ENCODE results near the gene IDH3G.
A peak's percentile ranks its signal among the peaks of the same experiment; 100 is the strongest.
"Not testable (repeated sequence)": the region's sequence is repeated elsewhere in the genome, so short reads cannot be mapped to it uniquely, and the experiment has no call there.

Gene IDH3G

DNA sequence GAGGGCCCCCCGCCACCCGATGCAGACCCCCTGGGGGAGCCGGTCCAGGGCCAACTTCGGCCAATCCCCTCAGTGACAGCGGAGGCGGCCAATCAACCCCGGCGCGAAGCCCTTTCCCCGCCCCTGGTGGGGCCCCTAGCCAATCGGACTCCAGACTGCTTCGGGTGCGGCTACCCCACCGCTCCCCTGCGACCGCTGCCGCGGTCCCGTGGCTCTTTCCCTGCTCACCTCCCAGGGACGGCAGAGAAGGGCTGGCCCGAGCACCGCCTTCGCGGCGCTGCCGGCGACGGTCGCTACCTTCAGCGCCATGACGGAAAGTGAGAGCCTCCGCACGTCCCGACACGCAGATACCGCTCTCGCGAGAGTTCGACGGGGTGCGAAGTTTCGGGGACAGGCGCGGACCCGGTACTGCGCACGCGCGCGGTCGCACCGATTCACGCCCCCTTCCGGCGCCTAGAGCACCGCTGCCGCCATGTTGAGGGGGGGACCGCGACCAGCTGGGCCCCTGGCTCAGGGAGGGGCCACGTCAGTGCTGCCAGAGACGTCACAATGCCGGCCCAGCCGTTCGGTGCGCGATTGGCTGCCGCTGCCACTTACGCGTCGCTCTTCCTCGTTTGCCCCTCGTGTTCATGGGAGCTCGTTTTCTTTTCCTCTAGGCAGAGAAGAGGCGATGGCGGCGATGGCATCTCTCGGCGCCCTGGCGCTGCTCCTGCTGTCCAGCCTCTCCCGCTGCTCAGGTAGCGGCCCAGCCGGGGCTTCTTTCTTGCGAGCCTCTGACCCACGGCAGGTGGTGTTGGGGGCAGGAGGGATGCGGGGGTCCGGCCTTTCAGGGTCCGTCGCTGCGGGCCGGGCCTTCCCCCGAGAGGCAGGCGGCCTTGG is at the start of gene IDH3G, which contains the start of gene SSR4:
Gene IDH3G, minus strand, starts transcription at position 358 of the 879 bp plus-strand sequence. Its CDS starts 49 bp downstream, at position 309.
Gene SSR4, plus strand, starts transcription at position 651 of the 879 bp plus-strand sequence. Its CDS starts 20 bp downstream, at position 671.
- peak; percentile 95 for DNase-seq

DNA sequence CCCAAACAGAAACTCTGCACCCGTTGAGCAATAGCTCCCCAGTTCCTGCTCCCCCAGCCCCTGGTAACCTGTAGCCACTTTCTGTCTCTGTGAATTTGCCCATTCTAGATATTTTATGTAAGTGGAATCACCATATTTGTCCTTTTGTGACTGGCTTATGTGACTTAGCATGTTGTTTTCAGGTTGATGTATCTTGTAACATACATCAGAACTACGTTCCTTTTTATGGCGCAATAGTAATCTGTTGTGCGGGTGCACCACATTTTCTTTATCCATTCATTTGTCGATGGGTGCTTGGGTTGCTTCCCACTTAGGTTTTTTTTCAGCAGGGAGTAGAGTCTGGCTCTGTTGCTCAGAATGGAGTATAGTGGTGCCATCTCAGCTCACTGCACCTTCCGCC is 42.7 kb upstream of the IDH3G start:
- DNase-seq: no peak

DNA sequence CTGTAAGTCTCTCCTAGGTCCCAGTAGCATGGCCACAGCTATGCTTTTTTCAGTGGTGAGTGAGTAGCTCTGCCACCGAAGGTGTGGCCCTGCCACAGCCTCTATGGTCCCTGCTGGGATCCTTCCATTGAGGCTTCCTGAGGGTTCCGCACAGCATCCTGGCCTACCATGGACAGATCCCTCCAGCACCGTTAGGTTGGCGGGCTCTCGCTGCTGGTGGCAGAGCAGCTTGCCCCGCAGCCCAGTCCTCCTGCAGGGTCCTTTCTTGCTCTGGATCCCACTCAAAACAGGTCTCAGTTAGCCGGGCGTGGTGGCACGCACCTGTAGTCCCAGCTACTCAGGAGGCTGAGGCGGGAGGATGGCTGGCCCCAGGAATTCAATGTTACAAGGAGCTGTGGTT is 38.6 kb upstream of the IDH3G start:
- peak; percentile 56 for DNase-seq

DNA sequence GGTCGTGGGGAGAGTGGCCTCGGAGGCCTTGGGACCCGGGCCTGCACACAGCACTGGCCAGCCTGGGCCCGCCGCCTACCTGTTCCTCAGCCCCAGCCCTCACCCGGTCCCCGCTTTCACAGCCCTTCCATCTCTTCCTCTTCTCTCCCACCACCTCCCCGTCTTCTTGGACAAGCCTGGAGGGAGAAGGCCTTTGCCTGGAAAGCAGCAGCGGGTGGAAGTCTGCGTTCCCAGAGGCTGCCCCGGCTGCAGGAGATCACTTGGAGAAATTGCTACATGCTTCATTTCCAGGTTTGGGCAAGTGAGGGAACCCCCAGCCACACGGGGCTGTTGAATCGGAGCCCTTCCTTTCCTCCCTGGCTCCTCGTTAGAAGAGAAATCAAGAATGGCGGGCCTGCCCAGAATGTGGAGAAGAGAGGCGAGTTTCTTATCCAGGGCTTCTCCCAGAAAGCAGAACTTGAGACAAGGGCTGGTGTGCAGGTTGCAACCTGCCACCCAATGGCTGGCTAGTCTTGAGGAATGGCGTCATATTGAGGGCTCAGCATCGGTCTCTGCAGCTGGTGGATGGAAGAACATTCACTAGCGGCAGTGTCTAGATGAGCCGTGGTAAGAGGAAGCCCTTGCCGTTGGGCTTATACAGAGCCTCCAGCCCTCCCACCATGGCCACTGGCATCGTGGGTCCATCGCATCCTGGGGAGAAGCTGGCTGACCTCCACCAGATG is 37.4 kb upstream of the IDH3G start:
- DNase-seq: no peak

DNA sequence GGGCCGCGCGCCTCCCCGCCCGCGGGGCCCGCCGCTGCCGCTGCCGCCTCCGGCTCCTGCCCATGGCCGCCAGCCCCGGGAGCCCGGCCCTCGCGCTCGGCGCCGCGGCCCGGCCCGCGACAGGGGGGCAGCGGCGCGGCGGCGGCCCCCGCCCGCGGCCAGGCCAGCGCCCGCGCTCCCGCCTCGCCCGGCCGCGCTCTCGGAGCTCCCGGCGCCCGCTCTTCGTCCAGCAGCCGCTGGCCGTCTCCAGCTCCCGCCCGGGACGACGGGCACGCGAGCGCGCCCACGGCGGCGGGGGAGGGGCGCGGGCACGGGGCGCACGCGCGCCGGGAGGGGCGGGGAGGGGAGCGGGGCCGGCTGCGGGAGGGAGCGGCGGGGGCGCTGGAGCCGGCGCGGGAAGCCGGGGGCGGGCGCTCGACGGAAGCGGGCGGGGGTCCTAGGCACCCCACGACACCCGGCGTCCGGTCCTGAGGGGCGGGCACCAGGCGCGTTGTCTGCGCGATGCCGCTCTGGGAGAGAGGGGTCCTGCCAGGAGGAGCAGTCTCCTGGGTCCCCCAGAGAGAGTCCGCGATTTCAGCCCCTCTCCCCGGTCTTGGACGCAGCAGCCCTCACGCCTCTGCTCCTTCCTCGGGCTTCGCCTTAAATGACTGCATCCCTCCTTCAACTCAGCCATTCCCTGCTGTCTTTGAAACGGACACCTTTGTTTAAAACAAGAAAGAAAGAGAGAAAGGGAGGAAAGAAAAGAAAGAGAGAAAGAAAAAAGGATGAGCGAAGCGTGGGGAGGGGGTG is 36.7 kb upstream of the IDH3G start:
- DNase-seq: no peak

DNA sequence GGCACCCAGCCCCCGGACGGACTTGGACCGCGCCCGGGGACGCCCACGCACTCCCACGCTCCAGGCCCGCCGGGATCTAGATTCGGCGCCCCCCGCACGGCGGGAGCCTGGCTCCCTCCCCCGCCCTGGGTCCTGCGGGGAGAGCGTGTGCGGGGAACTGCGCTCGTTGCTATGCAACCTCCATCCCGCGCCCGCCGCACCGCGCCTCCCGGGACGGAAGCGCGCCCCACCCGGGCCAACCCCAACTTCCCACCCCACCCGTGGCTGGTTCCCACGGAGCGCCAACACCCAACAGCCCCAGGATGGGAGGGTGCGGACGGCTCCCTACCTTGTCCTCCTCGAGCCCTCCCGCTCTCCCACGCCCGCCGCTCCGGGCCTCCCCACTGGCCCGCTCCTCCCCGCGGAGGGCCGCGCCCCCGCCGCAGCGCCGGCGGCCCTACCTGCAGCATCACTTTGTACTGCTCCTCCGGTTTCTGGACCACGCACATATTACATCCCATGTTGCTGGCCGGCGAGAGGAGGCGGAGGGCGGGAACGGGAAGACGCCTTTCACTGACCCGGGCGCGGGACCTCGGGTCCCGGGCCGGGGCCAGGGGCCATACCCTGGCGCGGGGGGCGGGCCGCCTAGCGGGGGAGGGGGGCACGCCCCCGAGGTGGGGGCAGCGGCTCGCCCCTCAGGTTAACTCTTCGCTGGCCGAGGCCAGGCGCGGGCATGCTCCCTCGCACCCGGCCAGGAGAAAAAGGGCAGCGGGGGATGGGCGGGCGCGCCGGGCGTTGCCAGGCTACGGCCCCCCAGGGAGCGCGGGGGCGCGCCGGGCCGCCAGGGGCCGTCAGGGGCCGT is 35.8 kb upstream of the IDH3G start, which contains the start of gene PDZD4:
Gene PDZD4, minus strand, starts transcription at position 746 of the 841 bp plus-strand sequence. Its CDS starts 246 bp downstream, at position 500.
- DNase-seq: peak; percentile 54

DNA sequence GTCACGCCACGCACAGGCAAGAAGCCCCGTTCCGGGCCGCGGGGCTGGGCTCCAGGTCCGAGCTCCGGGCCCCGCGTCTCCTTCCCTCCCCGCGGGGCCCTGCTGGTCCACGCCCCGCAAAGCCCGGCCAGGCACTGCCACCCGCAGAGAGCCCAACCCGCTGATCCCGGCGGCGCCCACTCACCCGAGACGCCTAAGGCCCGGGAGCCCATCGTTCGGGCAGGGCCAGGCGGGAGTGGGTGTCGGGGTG is 35.3 kb upstream of the IDH3G start:
- no peak for DNase-seq

DNA sequence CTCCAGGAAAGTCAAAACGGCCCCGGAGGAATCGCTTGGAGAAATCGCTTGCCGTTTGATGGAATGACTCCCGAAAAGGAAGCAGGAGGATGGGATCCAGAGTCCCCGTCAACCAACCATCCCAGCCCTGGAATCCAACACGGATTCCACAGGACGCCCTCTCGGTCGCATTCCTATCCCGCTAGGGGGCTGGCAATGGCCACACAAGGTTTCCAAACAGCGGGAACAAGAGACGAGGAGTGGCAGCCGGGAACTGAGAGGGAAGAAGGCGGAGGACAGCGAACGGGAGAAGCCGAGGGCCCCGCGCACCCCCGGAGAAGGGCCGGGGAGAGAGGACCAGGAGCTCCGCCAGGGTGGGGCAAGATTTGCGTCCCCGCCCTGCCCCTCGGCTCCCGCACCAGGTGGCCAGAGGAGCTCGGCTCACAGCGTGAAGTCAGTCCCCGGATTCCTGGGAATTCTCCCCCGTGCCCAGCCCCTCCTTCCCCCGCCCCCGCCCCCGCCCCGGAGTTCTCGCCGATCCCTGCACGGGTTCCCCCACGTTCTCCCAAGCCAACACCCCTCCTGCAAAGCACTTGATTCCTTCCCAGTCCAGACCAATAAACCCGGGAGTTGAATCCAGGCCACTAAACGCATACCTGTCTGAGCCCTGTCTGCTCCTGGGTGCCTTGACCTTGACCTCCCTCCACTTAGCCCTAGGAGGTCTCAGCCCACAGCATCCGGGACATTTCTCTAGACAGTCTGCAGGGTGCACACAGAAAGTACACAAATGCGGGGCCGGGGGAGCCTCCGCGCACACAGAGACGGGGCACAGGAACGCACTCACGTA is 34.8 kb upstream of the IDH3G start:
- DNase-seq: peak; percentile 77

DNA sequence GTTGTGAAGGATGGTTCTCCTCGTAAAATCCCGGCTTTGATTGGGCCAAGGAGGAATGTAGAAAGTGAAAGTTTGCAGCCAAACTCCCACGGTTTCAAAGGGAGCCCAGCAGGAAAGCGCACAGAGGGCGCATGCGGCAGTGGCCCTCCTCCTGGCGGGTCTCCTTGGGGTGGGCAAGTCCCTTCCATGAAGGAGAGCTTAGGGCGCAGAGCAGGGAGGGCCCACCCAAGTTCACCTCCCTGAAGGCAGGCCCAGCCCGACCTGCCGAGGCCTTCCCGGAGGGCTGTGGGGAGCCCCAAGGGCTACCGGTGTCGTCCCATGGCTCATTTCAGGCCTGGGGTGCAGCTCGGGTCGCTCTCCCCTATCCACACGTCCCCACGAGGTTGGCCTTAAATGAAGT is 34.1 kb upstream of the IDH3G start:
- no peak for DNase-seq

DNA sequence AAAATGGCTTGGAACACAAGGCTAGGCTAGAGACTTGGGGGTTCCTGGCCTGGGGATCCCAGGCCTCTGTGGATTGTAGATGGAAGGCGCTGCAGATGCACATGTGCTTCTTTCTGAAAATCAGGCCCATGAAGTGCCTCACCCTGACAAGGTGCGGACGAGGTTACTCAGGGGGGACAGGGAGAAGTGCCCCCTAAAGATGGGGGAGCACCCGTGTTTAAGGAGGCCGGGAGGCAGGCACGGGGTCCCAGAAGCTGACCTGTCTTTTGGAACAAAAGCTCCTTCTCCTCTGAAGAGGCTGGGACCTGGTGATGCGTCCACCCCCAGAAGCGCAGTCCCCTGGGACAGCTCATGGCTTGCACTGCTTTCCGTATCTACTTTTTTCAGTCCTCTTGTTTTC is 33.7 kb upstream of the IDH3G start:
- no peak for DNase-seq

DNA sequence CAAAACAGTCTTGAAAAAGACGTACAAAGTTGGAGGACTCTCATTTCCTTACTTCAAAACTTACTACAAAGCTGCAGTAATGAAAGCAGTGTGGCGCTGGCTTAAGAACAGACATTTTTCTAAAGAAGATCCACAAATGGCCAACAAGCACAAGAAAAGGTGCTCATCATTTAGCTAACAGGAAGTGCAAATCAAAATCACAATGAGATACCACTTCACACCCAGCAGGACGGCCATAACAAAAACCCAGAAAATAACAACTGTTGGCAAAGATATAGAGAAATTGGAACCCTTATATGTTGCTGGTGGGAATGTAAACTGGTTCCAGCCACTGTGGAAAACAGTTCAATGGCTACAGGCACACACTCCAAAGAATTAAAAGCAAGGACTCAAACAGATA is 32.8 kb upstream of the IDH3G start:
- DNase-seq: no peak

DNA sequence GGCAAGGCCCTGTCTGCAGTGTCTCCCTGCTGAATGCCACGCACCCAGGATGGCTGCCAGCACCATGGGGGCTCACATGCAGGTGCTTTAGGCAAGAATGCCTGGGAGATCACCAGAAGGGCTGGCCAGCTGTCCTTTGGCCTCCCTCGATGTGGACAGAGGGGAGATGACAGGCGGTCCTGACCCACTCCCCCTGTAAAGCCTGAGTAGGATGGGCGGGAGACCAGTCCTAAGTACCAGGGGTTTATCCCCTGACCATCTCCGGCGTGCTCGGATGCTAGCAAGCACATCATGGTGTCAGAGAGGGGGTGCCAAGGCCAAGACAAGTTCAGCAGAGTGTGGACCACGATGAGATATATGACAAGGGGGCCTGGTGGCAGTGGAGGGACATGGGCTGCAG is 30.9 kb upstream of the IDH3G start:
- no peak for DNase-seq

DNA sequence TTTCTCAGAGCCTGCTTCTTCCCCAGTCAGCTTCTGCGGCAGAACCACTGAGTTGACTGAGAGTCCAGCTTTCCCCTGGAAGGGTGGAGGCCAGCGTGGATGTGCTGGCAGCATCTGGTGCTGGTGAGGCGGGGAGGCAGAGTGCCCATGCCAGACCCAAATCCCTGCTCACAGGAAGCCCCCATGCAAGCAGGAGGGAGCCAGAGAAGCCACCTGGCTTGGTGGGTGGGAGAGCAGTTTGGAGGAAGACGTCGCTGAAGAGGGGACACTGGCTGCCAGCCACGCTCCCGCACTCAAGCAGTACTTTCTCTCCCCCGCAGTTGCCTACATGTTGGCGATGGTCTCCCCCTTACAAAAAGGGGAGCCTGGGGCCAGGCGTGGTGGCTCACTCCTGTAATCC is 30.2 kb upstream of the IDH3G start:
- no peak for DNase-seq

DNA sequence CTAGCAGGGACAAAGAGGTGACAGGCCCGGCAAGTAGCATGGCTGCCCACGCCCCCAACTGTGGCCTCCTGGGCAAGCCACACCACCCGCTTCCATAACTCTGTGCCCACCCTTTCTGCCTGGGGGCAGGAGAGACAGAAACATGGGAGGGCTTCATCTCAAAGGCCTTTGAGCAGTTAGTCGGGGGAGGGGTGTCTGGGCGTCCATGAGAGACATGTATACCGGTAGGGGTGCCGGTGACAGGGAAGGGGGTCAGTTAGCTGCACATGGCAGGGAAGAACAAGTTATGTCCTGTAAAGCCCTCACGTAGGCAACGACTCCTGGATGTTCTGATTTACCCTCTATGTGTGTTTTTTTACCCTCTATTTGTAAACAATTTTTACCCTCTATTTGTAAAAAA is 26.9 kb upstream of the IDH3G start:
- DNase-seq: no peak

DNA sequence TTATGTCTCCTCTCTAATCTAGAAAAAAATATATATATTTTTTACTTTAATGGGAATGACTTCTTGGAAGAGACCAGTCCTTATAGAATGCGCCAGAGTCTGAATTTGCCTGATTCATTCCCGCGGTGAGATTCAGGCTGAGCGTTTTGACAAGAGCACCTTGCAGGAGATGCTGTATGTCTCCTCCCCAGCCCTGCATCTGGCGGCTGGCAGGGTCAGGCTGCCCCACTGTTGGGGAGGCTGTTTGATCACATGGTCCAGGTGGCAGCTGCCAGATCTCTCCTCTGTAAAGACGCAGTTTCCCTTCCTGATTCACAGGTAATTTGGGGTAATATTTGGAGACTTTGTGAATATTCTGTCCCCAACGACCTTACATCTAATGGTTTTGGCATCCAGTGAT is 26.4 kb upstream of the IDH3G start:
- no peak for DNase-seq

DNA sequence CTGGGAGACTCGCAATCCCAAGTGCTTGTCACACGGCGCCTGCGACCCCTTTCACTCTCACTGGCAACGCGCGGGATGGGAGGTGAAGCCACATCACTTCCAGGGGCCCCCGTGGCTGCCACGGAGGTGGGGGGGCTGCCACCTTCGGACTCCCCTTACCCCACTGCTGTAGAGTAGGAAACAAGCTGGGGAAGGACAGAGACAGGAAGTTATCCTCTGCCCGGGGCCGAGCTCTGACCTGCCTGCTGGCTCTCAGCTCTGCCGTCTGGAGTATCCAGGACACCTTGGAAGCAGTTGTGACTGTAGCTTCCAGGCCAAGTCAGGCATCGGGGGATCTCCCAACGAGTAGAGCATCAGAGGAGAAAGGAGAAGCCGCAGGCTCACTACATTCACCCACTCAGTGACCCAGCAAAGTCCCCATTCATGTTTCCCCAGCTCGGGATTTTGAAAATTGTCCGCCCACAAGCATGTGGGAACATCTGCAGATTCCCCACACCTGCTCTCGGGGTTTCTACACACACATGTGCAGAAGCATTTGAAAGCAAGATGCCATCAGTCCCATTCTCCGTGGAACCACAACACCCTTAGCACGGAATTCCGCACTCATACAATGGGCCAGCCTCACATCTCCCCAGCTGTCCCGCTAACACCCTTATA is 25.3 kb upstream of the IDH3G start:
- no peak for DNase-seq

DNA sequence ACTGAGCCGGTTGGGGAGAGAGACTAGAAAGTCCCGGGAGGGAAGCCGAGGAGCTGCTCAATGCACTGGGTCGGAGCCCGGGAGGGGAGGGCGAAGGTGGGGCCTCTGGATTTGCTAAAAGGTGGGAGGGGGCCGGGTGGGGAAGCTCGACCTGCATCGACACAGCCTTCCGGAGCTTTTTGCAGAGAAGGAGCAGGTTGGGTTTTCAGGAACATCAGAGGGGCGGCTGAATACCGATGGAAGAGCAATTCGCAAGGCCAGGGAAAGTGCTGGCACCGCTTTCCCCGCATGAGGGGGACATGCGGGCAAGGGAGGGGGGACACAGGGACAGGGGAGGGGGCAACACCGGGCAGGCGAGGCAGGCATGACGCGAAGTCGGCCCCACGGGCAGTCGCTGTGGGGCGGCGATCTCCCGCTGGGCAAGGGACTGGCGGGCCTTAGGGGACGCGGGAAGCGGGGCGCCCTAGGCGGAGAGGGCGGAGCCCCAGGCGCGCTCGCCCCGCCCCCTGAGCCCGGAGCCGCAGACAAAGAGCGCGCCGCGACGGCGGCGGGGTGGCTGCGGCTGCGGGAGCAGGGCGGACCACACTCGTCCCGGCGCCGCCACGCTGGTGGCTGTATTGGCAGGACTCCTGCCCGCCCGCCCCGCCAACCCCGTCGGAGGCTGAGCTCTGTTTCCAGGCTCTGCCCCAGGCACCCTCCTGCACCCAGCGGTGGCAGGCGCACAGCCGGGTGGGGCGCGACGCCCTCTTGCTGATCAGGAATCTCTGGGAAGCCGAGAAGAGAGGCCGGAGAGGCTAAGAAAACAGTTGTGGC is 24.6 kb upstream of the IDH3G start:
- DNase-seq: peak; percentile 72

DNA sequence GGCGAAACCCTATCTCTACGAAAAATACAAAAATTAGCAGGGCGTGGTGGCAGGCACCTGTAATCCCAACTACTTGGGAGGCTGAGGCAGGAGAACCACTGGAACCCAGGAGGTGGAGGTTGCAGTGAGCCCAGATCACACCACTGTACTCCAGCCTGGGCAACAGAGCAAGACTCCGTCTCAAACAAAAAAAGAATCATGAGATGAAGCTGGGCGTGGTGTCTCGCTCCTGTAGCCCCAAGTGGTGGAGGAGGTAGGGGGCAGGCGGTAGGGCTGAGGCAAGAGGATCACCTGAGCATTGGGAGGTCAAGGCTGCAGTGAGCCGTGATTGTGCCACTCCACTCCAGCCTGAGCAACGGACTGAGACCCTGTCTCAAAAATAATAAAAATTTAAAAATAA is 23.9 kb upstream of the IDH3G start:
- not testable (repeated sequence) for DNase-seq

DNA sequence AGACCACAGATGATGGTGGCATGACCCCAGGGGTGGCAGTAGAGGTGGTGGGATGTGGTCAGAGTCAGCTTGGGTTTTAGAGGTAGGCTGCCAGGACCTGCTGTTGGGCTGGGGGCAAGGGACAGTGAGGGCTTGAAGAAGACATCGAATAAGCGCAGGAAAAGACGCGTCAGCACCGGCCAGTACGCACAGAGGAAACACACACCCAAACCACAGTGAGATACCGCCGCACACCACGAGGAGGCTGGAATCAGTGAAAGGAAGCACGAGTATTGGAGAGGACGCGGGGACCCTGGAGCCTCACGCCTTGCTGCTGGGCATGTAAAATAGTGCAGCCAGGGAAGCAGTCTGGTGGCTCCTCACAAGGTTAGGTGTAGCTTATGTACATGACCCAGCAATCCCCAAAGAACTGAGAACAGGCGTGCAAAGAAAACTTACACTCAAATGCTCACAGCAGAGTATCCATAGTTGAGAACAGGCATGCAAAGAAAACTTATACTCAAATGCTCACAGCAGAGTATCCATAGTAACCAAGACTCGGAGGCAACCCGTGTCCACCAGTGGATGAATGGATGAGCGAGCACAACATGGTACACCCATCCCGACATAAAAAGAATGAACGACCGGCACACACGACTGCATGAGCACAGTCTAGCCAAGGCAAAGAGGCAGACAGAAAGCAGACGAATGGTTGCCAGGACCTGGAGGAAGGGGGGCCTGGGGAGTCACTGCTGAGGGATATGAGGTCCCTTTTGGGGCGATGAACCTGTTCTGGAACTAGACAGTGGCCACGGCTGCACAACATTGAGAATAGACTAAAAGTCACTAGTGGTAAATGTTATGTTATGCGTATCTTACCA is 22.9 kb upstream of the IDH3G start:
- DNase-seq: no peak
